CD4-positive, alpha-beta T cell treated with Interleukin-1 beta for 1 hour (primary cell): ENCODE data around the gene PTPRE.
"Not testable (repeated sequence)": the region's sequence is repeated elsewhere in the genome, so short reads cannot be mapped to it uniquely, and the experiment has no call there.

ENCODE experiments used
- DNase-seq, 2 donors: peaks; one replicate each; pipeline ENCODE4 v3.0.0-alpha.2; 2020 to 2022

The PTPRE gene

GRCh38 chr10:128081222-128081621 lies 174.3 kb downstream of the PTPRE start:
- no peak for DNase-seq

- DNase-seq, result no peak
These were observed 174.8 kb downstream of the PTPRE start for GRCh38 chr10:128081720-128082119.

GRCh38 chr10:128083191-128083895 lies 176.4 kb downstream of the PTPRE start:
- no peak for DNase-seq

GRCh38 chr10:128084364-128084763 lies 177.5 kb downstream of the PTPRE start:
- DNase-seq, result no peak

- DNase-seq, result no peak
These were observed 178.1 kb downstream of the PTPRE start for GRCh38 chr10:128084991-128085390.

GRCh38 chr10:128086003-128086863 lies 179.3 kb downstream of the PTPRE start:
- no peak for DNase-seq

GRCh38 chr10:128087146-128087883 lies 180.4 kb downstream of the PTPRE start:
- DNase-seq, result peak in 1 of 2 donors; percentile 21

- DNase-seq, result no peak
These were observed 181.2 kb downstream of the PTPRE start for GRCh38 chr10:128087884-128088709.

- no peak for DNase-seq
These were observed 184.8 kb downstream of the PTPRE start for GRCh38 chr10:128091636-128092210.

GRCh38 chr10:128092454-128092853 lies 185.6 kb downstream of the PTPRE start:
- no peak for DNase-seq

GRCh38 chr10:128094596-128094995 lies 187.7 kb downstream of the PTPRE start:
- DNase-seq, result not testable (repeated sequence)

- DNase-seq, result peak; percentile 56 to 60
These were observed 188.3 kb downstream of the PTPRE start for GRCh38 chr10:128095027-128095752.

GRCh38 chr10:128095753-128096469 lies 189.0 kb downstream of the PTPRE start:
- DNase-seq, result peak in 1 of 2 donors; percentile 22

GRCh38 chr10:128096486-128097199 lies 189.7 kb downstream of the PTPRE start:
- no peak for DNase-seq

GRCh38 chr10:128097783-128098182 lies 190.9 kb downstream of the PTPRE start:
- no peak for DNase-seq

GRCh38 chr10:128098631-128099030 lies 191.7 kb downstream of the PTPRE start:
- DNase-seq, result no peak

- no peak for DNase-seq
These were observed 193.0 kb downstream of the PTPRE start for GRCh38 chr10:128099901-128100300.

- DNase-seq, result no peak
These were observed 195.0 kb downstream of the PTPRE start for GRCh38 chr10:128101901-128102300.

GRCh38 chr10:128102480-128103228 lies 195.8 kb downstream of the PTPRE start:
- DNase-seq, result no peak
